GM12878 (cell line): ENCODE data around the gene FEV. TPM values are rescaled to one million over a fixed set of nuclear protein-coding genes. Genes with fewer than 3 reads are reported as not detected.

ENCODE experiments used
- ATAC-seq: fragments of 200-7000 bp; cut with Tn5 transposase; 3 replicates; pipeline ENCODE4 v1.9.1; 2020; ENCODE audit warnings: mild to moderate bottlenecking, moderate library complexity
- BruUV-seq: library from RNA; stranded (reverse); fragments of 400-500 nt; replicated peaks from 2 replicates; lab custom pipeline; 2021; lab: Mats Ljungman, UMichigan
- CTCF ChIA-PET: fragments of 300-600 bp; sonication (Branson Sonifier 250); formaldehyde crosslinking; extraction: SDS; loops from one replicate; lab custom pipeline; 2021; ENCODE audit warnings: inconsistent platforms; lab: Yijun Ruan, JAX
- POLR2A ChIA-PET: fragments of 350-600 bp; formaldehyde crosslinking; extraction: SDS; loops from one replicate; lab custom pipeline; 2021; ENCODE audit warnings: inconsistent platforms; lab: Charles Lee
- RAD21 ChIA-PET: fragments of 300-600 bp; sonication (Branson Sonifier 250); formaldehyde crosslinking; loops from one replicate; lab custom pipeline; 2023; ENCODE audit warnings: antibody characterized with exemption; ENCODE audit not compliant: unreplicated experiment; lab: Charles Lee
- SMC1A ChIA-PET: fragments of 300-600 bp; sonication (Branson Sonifier 250); formaldehyde crosslinking; loops from one replicate; lab custom pipeline; 2023; ENCODE audit not compliant: unreplicated experiment, uncharacterized antibody; lab: Charles Lee
- DNase-seq: peaks from one replicate; pipeline ENCODE4 v3.0.0-alpha.2; 2011; ENCODE audit warnings: low read depth, low spot score
- FAIRE-seq: peaks from 3 replicates; lab custom pipeline; 2011; peaks lifted over from hg19 to GRCh38; lab: Jason Lieb, UNC
- H2AFZ ChIP-seq: 2 replicates; pipeline ENCODE4 v1.6.0; 2011; ENCODE audit warnings: low read depth, low read length, control low read depth; ENCODE audit not compliant: control insufficient read depth
- H3K27ac ChIP-seq: 2 replicates; pipeline ENCODE4 v1.5.1; 2011; ENCODE audit warnings: control low read depth; ENCODE audit not compliant: control insufficient read depth, insufficient read depth
- H3K27me3 ChIP-seq, 2 experiments: replicated peaks in 1 of 2; 2 replicates each; pipeline versions ENCODE4 v1.6.0 to v1.6.1; 2011; ENCODE audit warnings: low read length in 1 of 2; ENCODE audit not compliant: control insufficient read depth in 2 of 2, insufficient read depth in 2 of 2
- H3K36me3 ChIP-seq, 2 experiments: 2 replicates each; pipeline ENCODE4 v1.5.1; 2011; ENCODE audit warnings: low read length in 1 of 2; ENCODE audit not compliant: control insufficient read depth in 2 of 2, insufficient read depth in 2 of 2
- H3K4me1 ChIP-seq: 2 replicates; pipeline ENCODE4 v1.6.1; 2011; ENCODE audit warnings: mild to moderate bottlenecking, low read length, moderate library complexity, mixed read lengths; ENCODE audit not compliant: control insufficient read depth, insufficient read depth
- H3K4me2 ChIP-seq: 2 replicates; pipeline ENCODE4 v1.6.0; 2011; ENCODE audit warnings: control low read depth; ENCODE audit not compliant: control insufficient read depth, insufficient read depth
- H3K4me3 ChIP-seq: fragments of 200-600 bp; sonication (generic); 2 replicates; pipeline ENCODE4 v1.5.1; 2016
- H3K79me2 ChIP-seq: 2 replicates; pipeline ENCODE4 v1.6.0; 2011; ENCODE audit warnings: low read length; ENCODE audit not compliant: control insufficient read depth, insufficient read depth
- H3K9ac ChIP-seq: 2 replicates; pipeline ENCODE4 v1.8.0; 2011; ENCODE audit warnings: low read length, control low read depth, mixed read lengths; ENCODE audit not compliant: control insufficient read depth, insufficient read depth
- H3K9me3 ChIP-seq: replicated peaks from 3 replicates; pipeline ENCODE4 v1.5.1; 2011; ENCODE audit warnings: mild to moderate bottlenecking, low read length; ENCODE audit not compliant: control insufficient read depth, insufficient read depth
- H4K20me1 ChIP-seq: 2 replicates; pipeline ENCODE4 v1.6.0; 2011; ENCODE audit not compliant: control insufficient read depth, insufficient read depth
- CBFB ChIP-seq: IDR thresholded peaks from 2 replicates; pipeline ENCODE4 v1.6.1; 2016; ENCODE audit warnings: antibody characterized with exemption, low read depth
- CHD2 ChIP-seq: IDR thresholded peaks from 2 replicates; pipeline ENCODE4 v1.6.1; 2011; ENCODE audit warnings: low read depth, low read length, improper control_type of control experiment, borderline replicate concordance
- CREB1 ChIP-seq: IDR thresholded peaks from 2 replicates; pipeline ENCODE4 v1.6.1; 2012; ENCODE audit warnings: low read depth, mild to moderate bottlenecking, inconsistent platforms
- CREM ChIP-seq: IDR thresholded peaks from 2 replicates; pipeline ENCODE4 v1.6.1; 2014; ENCODE audit warnings: antibody characterized with exemption, low read depth
- DPF2 ChIP-seq: fragments of 450-650 bp; IDR thresholded peaks from 2 replicates; pipeline ENCODE4 v1.6.1; 2017; ENCODE audit warnings: mild to moderate bottlenecking
- GATAD2B ChIP-seq: fragments of 450-650 bp; conservative IDR thresholded peaks from 2 replicates; pipeline ENCODE4 v1.6.1; 2017; ENCODE audit warnings: low read depth, mild to moderate bottlenecking, moderate library complexity
- LARP7 ChIP-seq: fragments of 450-650 bp; IDR thresholded peaks from 2 replicates; pipeline ENCODE4 v1.6.1; 2017; ENCODE audit warnings: mild to moderate bottlenecking
- NFYB ChIP-seq: IDR thresholded peaks from 2 replicates; pipeline ENCODE4 v1.6.1; 2011; ENCODE audit warnings: low read depth, mild to moderate bottlenecking, low read length, improper control_type of control experiment, moderate library complexity; ENCODE audit not compliant: insufficient read depth
- SIN3A ChIP-seq: IDR thresholded peaks from 2 replicates; pipeline ENCODE4 v1.6.1; 2012; ENCODE audit warnings: low read depth, low read length, improper control_type of control experiment
- SMC3 ChIP-seq: IDR thresholded peaks from 2 replicates; pipeline ENCODE4 v1.6.1; 2011; ENCODE audit warnings: low read length, improper control_type of control experiment, borderline replicate concordance
- SP1 ChIP-seq: IDR thresholded peaks from one replicate; pipeline ENCODE4 v1.6.1; 2011; ENCODE audit warnings: low read depth, low read length
- SUZ12 ChIP-seq: fragments of 200-600 bp; sonication (generic); IDR thresholded peaks from one replicate; pipeline ENCODE4 v1.6.1; 2018; ENCODE audit warnings: antibody characterized with exemption, mild to moderate bottlenecking; ENCODE audit not compliant: unreplicated experiment
- WGBS: methylation state at CpG from one replicate; pipeline ENCODE4 v1.1.6; 2016; ENCODE audit warnings: low lambda C conversion rate; ENCODE audit not compliant: insufficient replicate concordance, insufficient coverage; ENCODE audit errors: missing lambda C conversion rate; 5-methylcytosine and 5-hydroxymethylcytosine counted together
- in situ Hi-C: fragments of 300-500 bp; cut with MboI; formaldehyde crosslinking; loops from 9 replicates; pipeline ENCODE4 v1.14.3; 2018; ENCODE audit warnings: mixed read lengths
- intact Hi-C: fragments of 100-400 bp; cut with micrococcal nuclease; formaldehyde crosslinking; loops from one replicate; pipeline ENCODE4 v1.14.2; 2022; ENCODE audit not compliant: unreplicated experiment
- polyA plus RNA-seq, 11 experiments: library from polyadenylated mRNA; depleted of rRNA in 4 of 11; unstranded in 6 of 11; stranded (reverse) in 5 of 11; fragments of >200 nt; fragmentation: Nextera tagmentation in 4 of 11; fragmentation: Illumina TruSeq in 1 of 11; extraction: Ambion mirVana in 4 of 11; extraction: Trizol in 1 of 11; gene quantifications; 1 replicate in 1 of 11; 2 replicates in 10 of 11; pipeline versions ENCODE4 v1.2.1 to v1.2.3, GENCODE V29; 2011 to 2016; ENCODE audit warnings: inconsistent platforms in 2 of 11, missing spikeins in 2 of 11, low read depth in 1 of 11
- total RNA-seq, 4 experiments: library from RNA; depleted of rRNA in 3 of 4; stranded (reverse); fragments of >200 nt in 3 of 4; fragmentation: Illumina TruSeq in 1 of 4; extraction: Trizol in 1 of 4; gene quantifications; 2 replicates each; pipeline versions ENCODE4 v1.2.1 to v1.2.3, GENCODE V29; 2013 to 2021
- TF ChIP-seq, protein P1 (sequence below): IDR thresholded peaks from 2 replicates; pipeline ENCODE4 v1.6.1; 2011; ENCODE audit warnings: mild to moderate bottlenecking, low read depth, low read length, moderate library complexity; ENCODE audit not compliant: insufficient replicate concordance
- TF ChIP-seq, protein P2 (sequence below): fragments of 450-650 bp; IDR thresholded peaks from 2 replicates; pipeline ENCODE4 v1.6.1; 2016; ENCODE audit warnings: mild to moderate bottlenecking

FEV gene
- total and polyA plus RNA-seq, 10 of the 15 experiments (the other 5 are each of a cell fraction or from before 2014, with no cell fraction given): not detected

DNA sequence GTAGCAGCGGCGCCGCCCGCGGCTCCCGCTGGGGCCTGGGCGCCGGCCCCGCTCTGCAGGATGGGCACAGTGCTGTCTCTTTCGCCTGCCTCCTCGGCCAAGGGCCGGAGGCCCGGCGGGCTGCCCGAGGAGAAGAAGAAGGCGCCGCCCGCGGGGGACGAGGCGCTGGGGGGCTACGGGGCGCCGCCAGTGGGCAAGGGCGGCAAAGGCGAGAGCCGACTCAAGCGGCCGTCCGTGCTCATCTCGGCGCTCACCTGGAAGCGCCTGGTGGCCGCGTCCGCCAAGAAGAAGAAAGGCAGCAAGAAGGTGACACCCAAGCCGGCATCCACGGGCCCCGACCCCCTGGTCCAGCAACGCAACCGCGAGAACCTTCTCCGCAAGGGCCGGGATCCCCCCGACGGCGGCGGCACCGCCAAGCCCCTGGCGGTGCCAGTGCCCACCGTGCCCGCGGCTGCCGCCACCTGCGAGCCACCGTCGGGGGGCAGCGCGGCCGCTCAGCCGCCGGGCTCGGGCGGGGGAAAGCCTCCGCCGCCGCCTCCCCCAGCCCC lies 25.1 kb downstream of the FEV start:
- CTCF ChIA-PET: interaction anchor here (0.5 to 2.4 kb wide), 6 partner anchors 35 to 160 kb away, joined by 3 to 11 read pairs (median 4); no protein-coding TSS in a partner anchor
- no peak for ATAC-seq

DNA sequence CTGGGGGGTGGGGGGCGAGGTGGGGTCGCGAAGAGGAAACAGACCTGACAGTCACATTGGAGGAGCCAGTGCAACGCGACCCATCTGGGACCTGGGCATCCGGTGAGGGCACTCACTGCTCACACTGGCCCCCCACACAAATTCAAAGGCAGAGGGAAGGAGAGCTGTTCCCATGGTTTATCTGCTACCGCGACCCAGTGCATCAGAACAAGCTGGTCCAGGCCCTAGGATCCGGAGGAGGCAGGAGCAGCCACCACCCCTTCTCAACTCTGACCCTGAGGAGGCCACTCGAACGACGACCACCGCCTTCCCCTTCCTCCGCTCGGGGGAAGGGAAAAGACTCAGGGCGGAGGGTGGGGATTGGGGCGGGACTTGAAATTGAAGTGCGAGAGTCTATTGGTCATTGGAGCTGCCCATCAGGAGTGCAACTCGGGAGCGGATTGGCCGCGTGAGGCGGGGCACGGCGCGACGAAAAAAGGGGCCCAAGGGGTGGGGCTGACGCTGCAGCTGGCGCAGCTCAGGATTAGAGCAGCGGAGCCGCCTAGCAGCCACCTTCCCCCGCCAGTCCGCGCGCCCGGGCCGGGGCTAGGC lies 25.7 kb downstream of the FEV start, which contains the start of gene CDK5R2:
Gene CDK5R2, plus strand, starts transcription at position 526 of the 591 bp plus-strand sequence. CDS start 155 bp downstream, outside the sequence.
- 1% methylated on average over 31 of the region's 37 CpGs for WGBS
- ChIA-PET CTCF (interaction anchor here (0.5 to 2.4 kb wide), 6 partner anchors 36 to 160 kb away, joined by 3 to 11 read pairs (median 4); no protein-coding TSS in a partner anchor), SMC1A (interaction anchor here (0.8 to 1.2 kb wide), 3 partner anchors 49 to 82 kb away, joined by 3 to 5 read pairs (median 3); no protein-coding TSS in a partner anchor), RAD21 (interaction anchor here (0.8 to 1.2 kb wide), 3 partner anchors 54 to 83 kb away, joined by 3 to 8 read pairs (median 5); no protein-coding TSS in a partner anchor), POLR2A (interaction anchor here (1.1 kb wide), 1 partner anchor 49 kb away, joined by 3 read pairs; no protein-coding TSS in a partner anchor)
- Histone ChIP-seq H3K79me2 (no peaks in the 10 kb centered on the region), H3K9me3 (no peaks in the 10 kb centered on the region), H3K27ac (no peak within 1 kb of the TSS), H3K27me3 (peaks cover 14 to 16% of the 10 kb centered on the region in 2 experiments; a peak in 3 of 4 replicates), H3K9ac (peak within 1 kb of the TSS; percentile 24; the same call in 1 of the 2 replicates), H4K20me1 (no peaks in the 10 kb centered on the region), H3K4me3 (peak within 1 kb of the TSS; percentile 64; the same call in 1 of the 2 replicates), H3K4me2 (peak within 1 kb of the TSS; percentile 86), H2AFZ (peak within 1 kb of the TSS; percentile 52), H3K4me1 (no peaks in the 10 kb centered on the region), H3K36me3 (no peaks in the 10 kb centered on the region)
- ATAC-seq: peak; percentile 99
- FAIRE-seq: peak; percentile 83
- in situ Hi-C loops (no loop called here), intact Hi-C loops (no loop called here)
- no TSS peak for BruUV-seq
- DNase-seq: peak; percentile 62
- TF ChIP-seq GATAD2B (0 out of 2 replicates have a peak, but pooled peaks have one; percentile 27), CHD2 (peak; percentile 62; the same call in 1 of the 2 replicates), SMC3 (no peak), SP1 (peak; percentile 91), LARP7 (0 out of 2 replicates have a peak, but pooled peaks have one; percentile 13), DPF2 (peak; percentile 86), NFYB (peak; percentile 60; the same call in 1 of the 2 replicates), CBFB (no peak), CREM (peak; percentile 43; the same call in 1 of the 2 replicates), CREB1 (peak; percentile 69; the same call in 1 of the 2 replicates)
- TF ChIP-seq, protein P1, sequence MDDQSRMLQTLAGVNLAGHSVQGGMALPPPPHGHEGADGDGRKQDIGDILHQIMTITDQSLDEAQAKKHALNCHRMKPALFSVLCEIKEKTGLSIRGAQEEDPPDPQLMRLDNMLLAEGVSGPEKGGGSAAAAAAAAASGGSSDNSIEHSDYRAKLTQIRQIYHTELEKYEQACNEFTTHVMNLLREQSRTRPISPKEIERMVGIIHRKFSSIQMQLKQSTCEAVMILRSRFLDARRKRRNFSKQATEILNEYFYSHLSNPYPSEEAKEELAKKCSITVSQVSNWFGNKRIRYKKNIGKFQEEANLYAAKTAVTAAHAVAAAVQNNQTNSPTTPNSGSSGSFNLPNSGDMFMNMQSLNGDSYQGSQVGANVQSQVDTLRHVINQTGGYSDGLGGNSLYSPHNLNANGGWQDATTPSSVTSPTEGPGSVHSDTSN: peak; percentile 98
- TF ChIP-seq, protein P2, sequence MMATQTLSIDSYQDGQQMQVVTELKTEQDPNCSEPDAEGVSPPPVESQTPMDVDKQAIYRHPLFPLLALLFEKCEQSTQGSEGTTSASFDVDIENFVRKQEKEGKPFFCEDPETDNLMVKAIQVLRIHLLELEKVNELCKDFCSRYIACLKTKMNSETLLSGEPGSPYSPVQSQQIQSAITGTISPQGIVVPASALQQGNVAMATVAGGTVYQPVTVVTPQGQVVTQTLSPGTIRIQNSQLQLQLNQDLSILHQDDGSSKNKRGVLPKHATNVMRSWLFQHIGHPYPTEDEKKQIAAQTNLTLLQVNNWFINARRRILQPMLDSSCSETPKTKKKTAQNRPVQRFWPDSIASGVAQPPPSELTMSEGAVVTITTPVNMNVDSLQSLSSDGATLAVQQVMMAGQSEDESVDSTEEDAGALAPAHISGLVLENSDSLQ: peak; percentile 98

More for the DNA sequence above, 25.1 kb downstream of the FEV start:
- FAIRE-seq (no peak), DNase-seq (no peak)
- peaks cover 12 to 16% of the 10 kb centered on the region in 2 experiments; a peak in 3 of 4 replicates for H3K27me3 ChIP-seq
- in situ Hi-C loops: no loop called here
- SMC1A ChIA-PET: interaction anchor here (0.8 to 1.2 kb wide), 3 partner anchors 50 to 83 kb away, joined by 3 to 5 read pairs (median 3); no protein-coding TSS in a partner anchor
- H3K79me2 ChIP-seq: no peaks in the 10 kb centered on the region
- H3K36me3 ChIP-seq: no peaks in the 10 kb centered on the region
- peak overlapping the region; percentile 64; the same call in 1 of the 2 replicates for H3K4me3 ChIP-seq
- H3K4me2 ChIP-seq: peak overlapping the region; percentile 86
- TF ChIP-seq SIN3A (no peak), SUZ12 (peak; percentile 28), LARP7 (0 out of 2 replicates have a peak, but pooled peaks have one; percentile 4)
- no peaks in the 10 kb centered on the region for H4K20me1 ChIP-seq
- no peaks in the 10 kb centered on the region for H3K4me1 ChIP-seq
- no peak overlapping the region for H3K27ac ChIP-seq
- intact Hi-C loops: no loop called here
- H3K9me3 ChIP-seq: no peaks in the 10 kb centered on the region
- H2AFZ ChIP-seq: peak overlapping the region; percentile 51
- POLR2A ChIA-PET: no interaction called here
- no peak overlapping the region for H3K9ac ChIP-seq
- RAD21 ChIA-PET: interaction anchor here (0.8 to 1.2 kb wide), 3 partner anchors 55 to 83 kb away, joined by 3 to 8 read pairs (median 5); no protein-coding TSS in a partner anchor
- WGBS: 7% methylated on average over 53 of the region's 67 CpGs
- no TSS peak for BruUV-seq
